K562 (cell line): ENCODE data around the gene SERTAD3. TPM values are rescaled to one million over a fixed set of nuclear protein-coding genes. Genes with fewer than 3 reads are reported as not detected.
A peak's percentile ranks its signal among the peaks of the same experiment; 100 is the strongest.

ENCODE experiments used
- ATF3 ChIP-seq, 2 experiments: fragments of 450-650 bp in 1 of 2; sonication (generic) in 1 of 2; formaldehyde crosslinking in 1 of 2; IDR thresholded peaks in 1 of 2; conservative IDR thresholded peaks in 1 of 2; 2 replicates each; pipeline versions ENCODE4 v1.6.1 to v1.8.1; 2016 to 2023; ENCODE audit warnings: mild to moderate bottlenecking in 2 of 2, moderate library complexity in 2 of 2, inconsistent platforms in 1 of 2, missing genetic modification reagents in 1 of 2
- EHMT2 ChIP-seq: fragments of 450-650 bp; IDR thresholded peaks from 2 replicates; pipeline ENCODE4 v1.6.1; 2018; ENCODE audit warnings: antibody characterized with exemption
- PCBP2 ChIP-seq: fragments of 200-400 bp; formaldehyde crosslinking; IDR thresholded peaks from 2 replicates; pipeline ENCODE4 v1.6.1; 2018; ENCODE audit warnings: low read length, low read depth, mild to moderate bottlenecking, moderate library complexity; ENCODE audit not compliant: poor library complexity, severe bottlenecking
- RAD21 ChIP-seq, 2 experiments: fragments of 250-450 bp in 1 of 2; fragments of 450-650 bp in 1 of 2; sonication (Bioruptor Pico) in 1 of 2; formaldehyde crosslinking in 1 of 2; IDR thresholded peaks in 1 of 2; conservative IDR thresholded peaks in 1 of 2; 2 replicates each; pipeline versions ENCODE4 v1.4.0 to v1.8.0; 2020 to 2022; ENCODE audit warnings: mild to moderate bottlenecking in 2 of 2, moderate library complexity in 1 of 2
- RCOR1 ChIP-seq, 2 experiments: IDR thresholded peaks; 2 replicates each; pipeline ENCODE4 v1.6.1; 2012; ENCODE audit warnings: low read depth in 2 of 2, low read length in 2 of 2, borderline replicate concordance in 1 of 2, improper control_type of control experiment in 1 of 2
- RERE ChIP-seq: sonication (generic); formaldehyde crosslinking; IDR thresholded peaks from 2 replicates; pipeline ENCODE4 v1.8.0; 2023; ENCODE audit warnings: missing genetic modification reagents, mild to moderate bottlenecking, borderline replicate concordance
- ZBTB11 ChIP-seq, 3 experiments: fragments of 200-800 bp in 1 of 3; fragments of 250-450 bp in 1 of 3; fragments of 450-650 bp in 1 of 3; sonication (Bioruptor Pico) in 1 of 3; sonication (Bioruptor generic) in 1 of 3; formaldehyde crosslinking in 1 of 3; IDR thresholded peaks; 2 replicates each; pipeline versions ENCODE4 v1.6.1 to v1.8.0; 2016 to 2022; ENCODE audit warnings: mild to moderate bottlenecking in 2 of 3, missing genetic modification characterization in 2 of 3, missing compliant biosample characterization in 1 of 3, moderate library complexity in 1 of 3
- ZBTB7A ChIP-seq: IDR thresholded peaks from 2 replicates; pipeline ENCODE4 v1.6.1; 2011; ENCODE audit warnings: low read depth, mild to moderate bottlenecking, low read length, moderate library complexity, borderline replicate concordance; ENCODE audit not compliant: control insufficient read depth
- ZC3H8 ChIP-seq: fragments of 450-650 bp; IDR thresholded peaks from 2 replicates; pipeline ENCODE4 v1.6.1; 2017
- ZNF124 ChIP-seq: sonication (generic); formaldehyde crosslinking; IDR thresholded peaks from 2 replicates; pipeline ENCODE4 v1.8.1; 2022; ENCODE audit warnings: missing genetic modification reagents
- ZNF24 ChIP-seq: fragments of 450-650 bp; IDR thresholded peaks from 2 replicates; pipeline ENCODE4 v1.6.1; 2016
- ZNF280B ChIP-seq: fragments of 250-450 bp; sonication (Bioruptor Pico); IDR thresholded peaks from 2 replicates; pipeline ENCODE4 v1.5.1; 2021; ENCODE audit warnings: mild to moderate bottlenecking
- polyA plus RNA-seq, 8 experiments: library from polyadenylated mRNA; depleted of rRNA in 4 of 8; stranded (reverse) in 5 of 8; unstranded in 3 of 8; fragments of >200 nt; fragmentation: Nextera tagmentation in 2 of 8; fragmentation: Illumina TruSeq in 1 of 8; extraction: Ambion mirVana in 2 of 8; extraction: Trizol in 1 of 8; gene quantifications; 2 replicates each; pipeline versions ENCODE4 v1.2.1 to v1.2.3, GENCODE V29; 2011 to 2014; ENCODE audit warnings: inconsistent platforms in 1 of 8, missing spikeins in 1 of 8
- total RNA-seq, 7 experiments: library from RNA; depleted of rRNA in 6 of 7; stranded (reverse); fragments of >200 nt in 6 of 7; fragmentation: Illumina TruSeq in 2 of 7; extraction: Trizol in 2 of 7; gene quantifications; 2 replicates each; pipeline versions ENCODE4 v1.2.1 to v1.2.3, GENCODE V29; 2011 to 2021; ENCODE audit warnings: low replicate concordance in 1 of 7

The SERTAD3 gene
- total and polyA plus RNA-seq, 9 of the 15 experiments (the other 6 are each of a cell fraction or from before 2014, with no cell fraction given): 5.4 to 28.9 (median 17.5) TPM

GRCh38 chr19:40420766-40421765 lies 23.1 kb downstream of the SERTAD3 start (continued):
- no peak for TF ChIP-seq RERE (CRISPR knock-in tag)
- TF ChIP-seq EHMT2: no peak
- TF ChIP-seq RCOR1 (IDR thresholded peaks at IDR 0.05; ENCODE audit: borderline replicate concordance in 1 of 2, low read depth in 2 of 2, low read length in 2 of 2): peak; percentile 33 to 78; a peak in 2 of 4 replicates
- TF ChIP-seq ZBTB11 (CRISPR knock-in tag; IDR thresholded peaks at IDR 0.05): peak in 1 of 3 experiments; percentile 65; a peak in 1 of 6 replicates
- peak; percentile 73; the same call in 1 of the 2 replicates for TF ChIP-seq ZBTB7A
- TF ChIP-seq ZNF280B (CRISPR knock-in tag): no peak
- TF ChIP-seq ATF3 (IDR thresholded peaks at IDR 0.05): no peak
- TF ChIP-seq ATF3 (CRISPR knock-in tag; conservative IDR thresholded peaks at IDR 0.05): no peak
- TF ChIP-seq ZNF124 (CRISPR knock-in tag): no peak
- no peak; the same call in 1 of the 2 replicates for TF ChIP-seq ZNF24
- peak; percentile 72 to 80 for TF ChIP-seq RAD21 (CRISPR knock-in tag; conservative IDR thresholded peaks at IDR 0.05 in 1 of 2, IDR thresholded peaks at IDR 0.05 in 1 of 2)
- TF ChIP-seq PCBP2: no peak
- no peak for TF ChIP-seq ZC3H8
